ENCODE measurements around the gene HS3ST5. TPM values are rescaled to one million over a fixed set of nuclear protein-coding genes. Genes with fewer than 3 reads are reported as not detected.
"Not testable (repeated sequence)": the region's sequence is repeated elsewhere in the genome, so short reads cannot be mapped to it uniquely, and the experiment has no call there.

Gene HS3ST5
- total RNA-seq, 1 donor from 2014 or later, result not detected

DNA sequence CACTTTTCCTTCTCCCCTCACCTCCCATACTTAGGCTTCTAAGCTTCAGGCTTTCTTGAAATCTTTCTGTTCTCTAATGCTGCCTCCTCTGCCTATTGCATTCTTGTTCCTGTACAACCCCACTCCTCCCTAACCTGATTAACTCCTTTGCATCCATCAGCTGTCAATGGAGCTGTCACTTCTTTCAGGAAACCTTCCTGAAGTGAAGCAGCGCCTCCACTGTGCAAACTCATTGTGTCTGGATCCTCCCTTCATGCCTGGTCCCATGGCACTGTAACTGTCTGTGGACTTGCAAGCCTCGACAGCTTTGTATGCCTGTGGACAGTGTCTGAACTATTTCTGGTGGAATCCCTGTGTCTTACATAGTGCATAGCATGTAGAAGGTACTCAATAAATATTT is 185.0 kb downstream of the HS3ST5 start:
- no peak for DNase-seq (ENCODE audit: low spot score)

DNA sequence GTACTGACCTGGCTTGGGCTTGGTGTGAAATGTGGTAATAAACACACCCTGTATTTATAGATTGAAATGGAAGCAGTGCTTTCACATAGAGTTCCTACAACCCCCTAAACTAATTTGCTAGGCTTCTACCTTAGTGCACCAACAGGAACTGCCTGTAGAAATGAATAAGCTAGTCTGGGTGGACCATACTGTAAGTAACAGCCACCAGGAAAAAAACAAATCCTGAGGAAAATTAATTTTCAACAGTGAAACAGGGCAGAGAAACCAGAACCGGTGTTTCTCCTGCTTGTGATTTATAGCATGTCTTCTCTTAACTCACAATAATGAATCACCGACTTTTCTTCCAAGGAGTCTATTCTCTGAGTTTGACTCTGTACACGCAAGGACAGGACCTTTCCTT is 187.1 kb downstream of the HS3ST5 start:
- DNase-seq (ENCODE audit: low spot score), result no peak

GRCh38 chr6:114154812-114155211 is 188.0 kb downstream of the HS3ST5 start:
- DNase-seq (ENCODE audit: low spot score), result no peak

DNA sequence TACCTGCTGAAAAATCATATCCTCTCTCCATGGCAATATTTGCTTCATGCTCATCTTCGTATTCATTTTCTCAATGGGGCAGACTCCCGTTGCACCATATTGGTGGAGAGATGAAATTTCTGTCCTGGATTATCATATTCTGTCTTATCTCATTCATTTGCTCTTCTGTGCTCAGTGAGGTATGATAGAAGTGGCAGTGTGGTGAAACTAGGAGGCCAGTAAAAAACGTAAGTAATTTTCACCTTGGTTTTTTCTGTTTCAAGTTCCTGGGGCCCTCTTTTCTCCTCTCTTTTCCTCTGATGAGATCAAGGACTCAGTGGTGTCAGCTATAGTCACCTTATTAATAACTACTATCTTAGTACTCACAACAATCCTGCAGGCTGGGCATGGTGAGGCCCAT is 189.4 kb downstream of the HS3ST5 start:
- DNase-seq (ENCODE audit: low spot score), result no peak

DNA sequence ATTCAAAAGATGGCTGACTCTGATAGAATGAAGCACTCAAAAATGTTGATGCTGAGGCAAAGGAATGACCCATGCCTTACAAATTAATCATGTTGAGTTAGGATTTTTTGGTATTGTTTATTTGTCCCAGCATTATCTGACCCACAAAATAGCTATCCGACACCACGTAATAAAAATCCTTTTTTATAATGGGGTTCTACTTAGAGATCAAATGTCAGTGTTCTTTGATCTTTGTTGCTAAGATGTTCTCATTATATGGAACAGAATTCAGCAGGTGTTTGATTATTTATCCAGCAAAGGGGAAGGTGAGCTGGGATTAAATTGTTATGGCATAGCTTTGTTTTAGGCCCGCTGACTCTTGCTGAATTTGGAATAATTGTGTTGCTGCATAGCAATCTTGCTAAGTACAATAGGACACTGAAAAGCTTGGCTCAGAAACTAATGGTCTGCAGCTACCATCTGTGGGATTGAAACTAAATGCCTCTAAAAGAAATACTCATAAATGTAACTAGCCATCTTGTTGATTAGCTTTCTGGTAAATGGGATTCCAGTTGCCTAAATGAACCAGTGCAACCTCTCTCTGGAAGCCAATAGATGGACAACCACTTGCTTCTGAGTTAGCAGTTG is 191.6 kb downstream of the HS3ST5 start:
- DNase-seq (ENCODE audit: low spot score), result no peak

GRCh38 chr6:114149182-114149581 is 193.6 kb downstream of the HS3ST5 start:
- DNase-seq (ENCODE audit: low spot score), result not testable (repeated sequence)

DNA sequence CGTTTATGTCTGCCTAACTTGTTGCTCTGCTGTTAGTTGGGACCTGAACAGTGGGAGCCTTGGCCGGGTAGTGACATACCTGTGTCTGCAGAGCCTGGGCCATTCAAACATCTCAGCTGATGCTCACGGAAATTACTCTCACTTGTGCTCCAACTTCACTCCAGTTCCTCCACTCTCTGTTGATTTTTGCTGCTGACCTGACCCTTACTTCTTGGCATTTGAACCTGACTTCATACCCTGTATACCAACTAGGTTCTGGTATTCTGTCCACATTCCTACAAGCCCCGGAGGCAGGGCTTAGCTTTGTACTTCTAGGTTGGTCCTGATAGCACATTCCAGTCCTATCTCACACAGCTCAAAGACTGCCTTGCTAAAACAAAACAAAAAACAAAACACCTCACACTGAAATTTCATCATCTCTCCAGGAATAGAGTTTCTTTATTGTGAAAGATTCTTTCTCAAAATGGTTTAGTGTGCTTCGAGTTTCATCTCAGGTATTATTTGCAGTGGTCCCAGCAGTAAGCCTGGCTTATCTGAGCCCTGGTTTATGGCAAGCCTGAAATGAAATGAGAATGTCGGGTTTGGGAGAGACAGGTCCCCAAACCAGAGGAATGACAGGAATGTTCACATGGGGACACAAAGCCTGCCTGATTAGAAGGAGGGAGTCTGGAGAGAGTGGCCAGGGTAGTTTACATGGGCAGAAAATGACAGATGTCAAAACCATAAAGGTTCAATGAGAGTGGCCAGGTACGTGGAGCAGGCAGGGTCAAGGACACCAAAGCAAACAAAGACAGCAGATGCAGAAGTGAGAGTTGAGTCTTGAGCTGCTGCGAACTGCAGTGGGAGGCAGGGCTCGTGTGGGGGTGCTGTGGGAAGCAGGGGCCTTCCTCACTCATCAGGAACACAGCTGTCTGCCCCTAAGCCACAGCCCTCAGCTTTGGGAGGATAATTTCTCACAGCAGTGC is 197.7 kb downstream of the HS3ST5 start:
- no peak for DNase-seq (ENCODE audit: low spot score)

DNA sequence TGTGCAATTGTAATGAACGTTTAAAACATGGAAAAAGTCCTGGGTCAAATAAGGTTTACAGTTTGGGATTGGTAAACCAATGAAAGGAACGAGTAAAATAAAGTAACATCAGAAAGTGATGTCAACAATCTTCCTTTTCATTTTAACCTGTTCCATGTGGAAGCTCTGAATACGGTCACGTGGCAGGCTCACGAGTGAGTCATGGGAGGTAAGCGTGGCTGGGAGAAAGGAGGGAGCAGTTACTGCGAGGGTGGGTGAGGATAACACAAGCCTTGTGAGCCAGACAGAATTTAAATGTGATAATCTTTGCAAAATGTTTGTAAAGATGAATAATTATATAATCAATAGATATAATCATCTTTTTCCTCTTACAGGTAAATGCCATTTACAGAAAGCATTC is 200.6 kb downstream of the HS3ST5 start:
- DNase-seq (ENCODE audit: low spot score), result no peak

DNA sequence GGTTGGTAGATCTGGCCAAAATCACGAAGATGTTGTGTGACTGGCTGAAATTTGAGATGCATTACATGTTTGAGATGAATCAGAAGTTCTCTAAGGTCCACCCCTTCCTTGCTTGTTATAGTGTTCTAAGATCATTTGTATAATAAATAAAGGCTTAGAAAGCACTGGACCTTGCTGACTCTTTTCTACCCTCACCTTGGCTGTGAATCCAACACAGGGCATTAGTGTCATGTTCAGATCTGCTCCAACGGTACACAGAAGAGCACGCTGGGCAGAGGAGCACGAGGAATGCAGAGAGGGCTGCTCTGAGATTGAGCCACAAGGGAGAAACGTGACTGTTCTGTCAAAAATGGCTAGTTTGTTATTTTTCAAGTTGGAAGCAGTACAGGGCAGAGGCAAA is 202.4 kb downstream of the HS3ST5 start:
- no peak for DNase-seq (ENCODE audit: low spot score)

DNA sequence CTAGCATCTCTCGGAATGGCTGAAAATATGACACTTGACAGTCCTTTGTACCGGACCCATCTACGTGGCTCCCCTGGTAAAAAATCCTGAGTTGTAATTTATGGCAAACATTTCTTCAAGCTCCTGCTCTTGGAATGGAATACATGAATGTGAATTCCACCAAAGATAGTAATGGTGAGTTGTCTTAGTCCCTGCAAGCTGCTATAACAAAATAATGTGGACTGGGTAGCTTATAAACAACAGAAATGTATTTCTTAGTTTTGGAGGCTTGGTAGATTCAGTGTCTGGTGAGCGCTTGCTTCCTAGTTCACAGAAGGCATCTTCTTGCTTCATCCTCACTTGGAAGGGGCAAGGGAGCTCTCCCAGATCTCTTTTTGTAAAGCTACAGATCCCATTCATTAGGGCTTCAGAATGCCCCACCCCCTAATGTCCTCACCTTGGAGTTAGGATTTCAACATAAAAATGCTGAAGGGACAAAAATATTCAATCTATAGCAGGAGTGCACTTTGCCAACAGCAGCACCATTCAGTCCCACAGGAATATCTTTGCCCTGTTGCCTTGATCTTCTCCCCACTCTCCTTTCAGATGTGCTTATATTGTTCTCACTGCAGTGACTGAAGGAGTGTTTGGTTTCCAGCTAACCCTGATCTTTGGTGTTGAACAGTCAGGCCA is 204.1 kb downstream of the HS3ST5 start:
- DNase-seq (ENCODE audit: low spot score), result no peak

GRCh38 chr6:114135363-114135971 is 207.4 kb downstream of the HS3ST5 start:
- no peak for DNase-seq (ENCODE audit: low spot score)

- DNase-seq (ENCODE audit: low spot score), result no peak
Observed at GRCh38 chr6:114133816-114134215, 209.0 kb downstream of the HS3ST5 start.

- DNase-seq (ENCODE audit: low spot score), result no peak
Observed at GRCh38 chr6:114131945-114132344, 210.9 kb downstream of the HS3ST5 start.

GRCh38 chr6:114125576-114125975 is 217.2 kb downstream of the HS3ST5 start:
- no peak for DNase-seq (ENCODE audit: low spot score)

GRCh38 chr6:114121913-114122662 is 220.7 kb downstream of the HS3ST5 start:
- no peak for DNase-seq (ENCODE audit: low spot score)

DNA sequence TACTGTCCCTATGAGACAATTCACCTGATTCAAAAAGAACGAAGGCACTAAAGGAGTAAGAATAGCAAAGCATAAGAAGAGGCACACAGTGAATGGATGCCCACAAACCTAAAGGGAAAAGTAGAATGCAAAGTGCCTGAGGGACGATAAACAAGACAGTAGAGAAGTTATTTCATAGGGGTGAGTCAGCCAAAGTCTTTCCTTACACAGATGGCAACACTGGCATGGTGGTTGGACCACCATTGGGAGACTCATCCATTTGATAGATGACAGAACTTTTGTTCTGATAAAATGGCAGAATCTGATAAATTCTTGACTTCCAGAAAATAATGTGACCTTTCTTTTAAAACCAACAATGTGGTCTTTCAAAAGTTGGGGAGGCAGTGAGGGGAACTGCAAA is 223.8 kb downstream of the HS3ST5 start:
- DNase-seq (ENCODE audit: low spot score), result no peak

- DNase-seq (ENCODE audit: low spot score), result no peak
Observed at GRCh38 chr6:114115652-114116051, 227.2 kb downstream of the HS3ST5 start.

DNA sequence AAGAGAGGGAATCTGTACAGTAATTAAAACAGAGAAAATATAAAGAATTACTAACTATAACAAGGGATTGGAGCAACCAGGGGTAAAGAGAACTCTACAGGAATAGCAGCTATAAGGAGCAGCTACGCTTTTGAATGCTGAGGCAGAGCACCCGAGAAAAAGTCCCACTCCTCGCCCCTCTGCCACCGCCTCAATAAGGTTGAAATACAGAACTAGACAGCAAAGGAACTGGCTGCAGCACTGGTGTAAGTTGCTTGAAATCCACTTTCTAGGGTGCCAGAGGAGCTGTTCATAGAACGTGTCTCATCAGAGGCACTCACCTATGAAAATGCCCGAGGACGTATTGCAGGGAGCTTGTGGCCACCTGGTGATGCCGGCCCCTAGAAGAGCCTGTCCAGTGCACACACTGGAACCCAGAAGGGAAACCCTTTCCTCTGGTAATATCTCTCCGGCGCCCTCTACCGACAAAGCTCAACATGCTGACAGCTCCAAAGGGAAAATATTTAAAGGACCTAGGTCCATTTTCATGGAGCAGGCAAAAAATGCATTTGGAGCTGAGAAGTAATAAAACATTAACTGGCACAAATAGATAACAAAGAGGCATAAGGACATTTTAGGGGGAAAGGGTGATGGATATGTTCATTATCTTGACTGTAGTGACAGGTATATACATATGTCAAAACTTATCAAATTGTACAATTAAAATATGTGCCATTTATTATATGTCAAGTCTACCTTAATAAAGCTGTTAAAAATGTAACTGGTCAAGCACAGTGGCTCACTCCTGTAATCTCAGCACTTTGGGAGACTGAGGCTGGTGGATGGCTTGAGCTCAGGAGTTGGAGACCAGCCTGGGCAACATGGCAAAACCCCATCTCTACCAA is 234.5 kb downstream of the HS3ST5 start:
- DNase-seq (ENCODE audit: low spot score), result no peak

- no peak for DNase-seq (ENCODE audit: low spot score)
Observed at GRCh38 chr6:114106020-114106419, 236.8 kb downstream of the HS3ST5 start.

- DNase-seq (ENCODE audit: low spot score), result no peak
Observed at GRCh38 chr6:114101255-114101654, 241.6 kb downstream of the HS3ST5 start.

Data from mesenteric fat pad (tissue), 1 donor.